HEK293T (cell line): ENCODE data around the gene POU6F1.

Source experiments
- FOXA1 ChIP-seq: fragments of 450-650 bp; IDR thresholded peaks from 2 replicates; pipeline ENCODE4 v1.6.1; 2016; ENCODE audit warnings: mild to moderate bottlenecking
- FOXM1 ChIP-seq: fragments of 450-650 bp; IDR thresholded peaks from 2 replicates; pipeline ENCODE4 v1.6.1; 2017; ENCODE audit warnings: mild to moderate bottlenecking, borderline replicate concordance
- NFRKB ChIP-seq: fragments of 450-650 bp; IDR thresholded peaks from 2 replicates; pipeline ENCODE4 v1.6.1; 2016; ENCODE audit warnings: mild to moderate bottlenecking, moderate library complexity
- SP1 ChIP-seq: fragments of 450-650 bp; IDR thresholded peaks from 2 replicates; pipeline ENCODE4 v1.6.1; 2017

DNA sequence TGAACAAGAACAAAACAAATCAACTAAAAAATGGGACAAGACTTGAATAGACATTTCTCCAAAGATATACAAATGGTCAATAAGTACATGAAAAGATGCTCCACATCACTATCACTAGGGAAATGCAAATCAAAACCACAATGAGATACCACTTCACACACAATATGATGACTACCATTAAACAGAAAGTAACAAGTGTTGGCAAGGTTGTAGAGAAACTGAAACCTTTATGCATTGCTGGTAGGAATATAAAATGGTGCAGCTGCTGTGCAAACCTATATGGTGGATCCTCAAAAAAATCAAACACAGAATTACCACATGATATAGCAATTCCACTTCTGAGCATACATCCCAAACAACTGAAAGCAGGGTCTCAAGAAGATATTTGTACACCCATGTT lies 47.2 kb upstream of the POU6F1 start:
- TF ChIP-seq NFRKB: no peak
- no peak for TF ChIP-seq SP1
- no peak for TF ChIP-seq FOXM1
- no peak for TF ChIP-seq FOXA1
